DOHH2 (cell line): Measurements from ENCODE around the gene CUEDC1.

Source experiments
- H3F3A ChIP-seq: fragments of 200-600 bp; sonication (generic), shearing (Covaris generic); 2 replicates; pipeline ENCODE4 v1.6.0; 2016; ENCODE audit warnings: antibody characterized with exemption, mild to moderate bottlenecking; ENCODE audit not compliant: control insufficient read depth, insufficient read depth
- H3K27ac ChIP-seq: fragments of 200-600 bp; sonication (generic); 2 replicates; pipeline ENCODE4 v1.5.1; 2014; ENCODE audit warnings: low read depth, mild to moderate bottlenecking, low read length, moderate library complexity
- H3K27me3 ChIP-seq: fragments of 200-600 bp; sonication (generic); 2 replicates; pipeline ENCODE4 v1.6.1; 2014; ENCODE audit warnings: mild to moderate bottlenecking, low read length, mixed read lengths; ENCODE audit not compliant: control insufficient read depth
- H3K36me3 ChIP-seq: fragments of 200-600 bp; sonication (generic); 2 replicates; pipeline ENCODE4 v1.6.1; 2014; ENCODE audit warnings: mild to moderate bottlenecking, low read length, moderate library complexity, mixed read lengths; ENCODE audit not compliant: control insufficient read depth
- H3K4me1 ChIP-seq: fragments of 200-600 bp; sonication (generic); 2 replicates; pipeline ENCODE4 v1.6.1; 2014; ENCODE audit warnings: mild to moderate bottlenecking, low read length, mixed read lengths; ENCODE audit not compliant: control insufficient read depth
- H3K4me2 ChIP-seq: fragments of 200-600 bp; sonication (generic); 2 replicates; pipeline ENCODE4 v1.6.0; 2014; ENCODE audit warnings: mild to moderate bottlenecking, low read length, moderate library complexity
- H3K4me3 ChIP-seq: fragments of 200-600 bp; sonication (generic); 2 replicates; pipeline ENCODE4 v1.5.1; 2014; ENCODE audit warnings: mild to moderate bottlenecking, low read length, mixed read lengths
- H3K79me2 ChIP-seq: fragments of 200-600 bp; sonication (generic); 2 replicates; pipeline ENCODE4 v1.6.1; 2014; ENCODE audit warnings: mild to moderate bottlenecking, low read length, mixed read lengths; ENCODE audit not compliant: control insufficient read depth
- H3K9me2 ChIP-seq: fragments of 200-600 bp; sonication (generic); replicated peaks from 2 replicates; pipeline ENCODE4 v1.6.1; 2014; ENCODE audit warnings: mild to moderate bottlenecking, low read length, mixed read lengths; ENCODE audit not compliant: control insufficient read depth
- H3K9me3 ChIP-seq: fragments of 200-600 bp; sonication (generic); 2 replicates; pipeline ENCODE4 v1.6.1; 2014; ENCODE audit warnings: antibody characterized with exemption, low read length, mixed read lengths; ENCODE audit not compliant: control insufficient read depth, insufficient read depth
- H4K20me1 ChIP-seq: fragments of 200-600 bp; sonication (generic); 2 replicates; pipeline ENCODE4 v1.6.0; 2014; ENCODE audit warnings: low read depth, mild to moderate bottlenecking, antibody characterized with exemption, low read length, moderate library complexity; ENCODE audit not compliant: control insufficient read depth, insufficient read depth
- CTCF ChIP-seq: fragments of 200-600 bp; sonication (generic); IDR thresholded peaks from one replicate; pipeline ENCODE4 v1.5.1; 2014; ENCODE audit warnings: antibody characterized with exemption, mild to moderate bottlenecking, low read depth, low read length; ENCODE audit not compliant: poor library complexity, severe bottlenecking
- EZH2phosphoT487 ChIP-seq: fragments of 200-600 bp; sonication (generic); IDR thresholded peaks from 2 replicates; pipeline ENCODE4 v1.6.1; 2017; ENCODE audit warnings: borderline replicate concordance, mild to moderate bottlenecking, antibody characterized with exemption, low read length, moderate library complexity, mixed read lengths

Gene CUEDC1

GRCh38 chr17:57838453-57838852, 116.8 kb downstream of the CUEDC1 start:
- Histone ChIP-seq H3K79me2 (peaks cover 11% of the 10 kb centered on the region), H3K9me3 (no peaks in the 10 kb centered on the region), H3K9me2 (no peaks in the 10 kb centered on the region), H4K20me1 (no peaks in the 10 kb centered on the region), H3K4me1 (no peaks in the 10 kb centered on the region), H3K27ac (no peak overlapping the region), H3K36me3 (peaks cover 46% of the 10 kb centered on the region), H3K4me2 (no peak overlapping the region), H3K4me3 (no peak overlapping the region), H3K27me3 (no peaks in the 10 kb centered on the region), H3F3A (peaks cover 4% of the 10 kb centered on the region; the same call in 1 of the 2 replicates)
- TF ChIP-seq CTCF: no peak
- TF ChIP-seq EZH2phosphoT487: no peak

- Histone ChIP-seq H3K79me2 (no peaks in the 10 kb centered on the region), H3K36me3 (peaks cover 25% of the 10 kb centered on the region), H3K4me1 (peaks cover 11% of the 10 kb centered on the region), H3K27me3 (no peaks in the 10 kb centered on the region), H3K4me2 (no peak overlapping the region), H3K4me3 (no peak overlapping the region), H3K27ac (no peak overlapping the region), H4K20me1 (no peaks in the 10 kb centered on the region), H3K9me3 (no peaks in the 10 kb centered on the region), H3F3A (peaks cover 8% of the 10 kb centered on the region), H3K9me2 (no peaks in the 10 kb centered on the region)
- TF ChIP-seq EZH2phosphoT487 (no peak), CTCF (no peak)
Observed at GRCh38 chr17:57835333-57835900, 119.8 kb downstream of the CUEDC1 start.

- Histone ChIP-seq H3F3A (peaks cover 8% of the 10 kb centered on the region), H3K27ac (no peak overlapping the region), H3K4me3 (no peak overlapping the region), H3K9me3 (no peaks in the 10 kb centered on the region), H3K79me2 (no peaks in the 10 kb centered on the region), H4K20me1 (no peaks in the 10 kb centered on the region), H3K4me1 (peaks cover 11% of the 10 kb centered on the region), H3K36me3 (peaks cover 13% of the 10 kb centered on the region), H3K27me3 (no peaks in the 10 kb centered on the region), H3K4me2 (no peak overlapping the region), H3K9me2 (no peaks in the 10 kb centered on the region)
- TF ChIP-seq EZH2phosphoT487: no peak
- no peak for TF ChIP-seq CTCF
Observed at GRCh38 chr17:57834146-57834741, 121.0 kb downstream of the CUEDC1 start.
